NCI-H526 (cell line): ENCODE results near the gene TRAPPC2L.
A peak's percentile ranks its signal among the peaks of the same experiment; 100 is the strongest.

Experiments used
- DNase-seq, 2 experiments: peaks; one replicate each; lab custom pipeline; 2025; lab: John Stamatoyannopoulos, UW

The TRAPPC2L gene

DNA sequence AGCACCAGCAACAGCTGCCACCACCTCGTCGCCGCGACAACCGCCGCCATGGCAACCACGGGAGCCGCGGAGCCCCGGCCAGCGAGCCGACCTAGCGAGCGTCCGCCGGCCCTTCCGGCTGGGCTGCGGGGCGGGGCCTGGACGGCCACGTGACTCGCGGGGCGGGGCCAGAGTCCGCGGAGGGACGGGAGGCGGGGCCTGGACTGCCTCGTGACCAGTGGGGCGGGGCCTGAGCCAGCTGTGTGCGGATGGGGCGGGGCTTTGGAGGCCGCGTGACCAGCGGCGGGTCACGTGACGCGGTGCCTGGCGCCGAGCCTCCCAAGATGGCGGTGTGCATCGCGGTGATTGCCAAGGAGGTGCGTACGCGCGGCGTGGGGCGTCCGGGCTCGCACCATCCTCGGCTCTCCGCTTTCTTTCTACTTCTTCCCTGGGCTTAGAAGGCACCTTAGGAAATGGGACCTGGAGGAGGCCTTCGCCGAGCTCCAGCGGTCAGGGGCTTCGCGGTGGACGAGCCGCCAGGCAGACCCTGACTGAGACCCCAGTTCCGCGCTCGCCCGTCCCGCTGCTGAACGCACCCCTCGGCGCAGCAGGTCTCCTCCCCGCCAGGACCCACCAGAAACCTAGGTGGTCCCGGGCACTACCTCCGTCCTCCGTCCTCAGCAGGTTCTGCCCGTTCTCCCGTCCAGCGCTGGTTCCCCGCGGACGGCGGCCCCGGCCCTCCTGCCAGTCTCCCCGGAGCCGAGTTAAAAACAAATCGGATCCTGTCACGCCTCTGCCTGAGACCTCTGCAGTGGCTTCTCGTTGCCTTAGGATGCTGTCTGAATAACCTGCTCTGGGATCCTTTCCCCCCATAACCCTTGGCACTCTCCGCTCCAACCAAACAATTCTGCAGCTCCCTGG is at the start of gene TRAPPC2L, which contains the start of gene GALNS:
TSS of gene TRAPPC2L (plus strand) at position 300 of the 900 bp plus-strand sequence. CDS start at position 324, 24 bp downstream.
TSS of gene GALNS (minus strand) at position 120 of the 900 bp plus-strand sequence. CDS start at position 50, 70 bp downstream.
- peak; percentile 60 to 96 for DNase-seq

DNA sequence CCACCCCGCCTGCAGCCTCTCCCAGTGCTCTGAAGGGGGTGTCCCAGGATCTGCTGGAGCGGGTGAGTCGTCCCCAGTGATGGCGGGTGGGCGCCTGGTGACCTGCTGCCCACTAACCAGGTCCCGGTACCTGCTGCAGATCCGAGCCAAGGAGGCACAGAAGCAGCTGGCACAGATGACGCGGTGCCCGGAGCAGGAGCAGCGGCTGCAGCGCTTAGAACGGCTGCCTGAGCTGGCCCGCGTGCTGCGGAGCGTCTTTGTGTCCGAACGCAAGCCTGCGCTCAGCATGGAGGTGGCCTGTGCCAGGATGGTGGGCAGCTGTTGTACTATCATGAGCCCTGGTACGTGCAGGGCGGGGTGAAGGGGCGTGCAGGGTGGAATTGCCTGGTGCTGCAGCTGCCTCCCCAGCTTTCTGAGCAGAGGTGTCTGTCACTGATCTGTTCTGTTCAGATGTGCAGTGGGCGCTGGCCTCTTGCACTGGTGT is 49.7 kb upstream of the TRAPPC2L start:
- no peak for DNase-seq

DNA sequence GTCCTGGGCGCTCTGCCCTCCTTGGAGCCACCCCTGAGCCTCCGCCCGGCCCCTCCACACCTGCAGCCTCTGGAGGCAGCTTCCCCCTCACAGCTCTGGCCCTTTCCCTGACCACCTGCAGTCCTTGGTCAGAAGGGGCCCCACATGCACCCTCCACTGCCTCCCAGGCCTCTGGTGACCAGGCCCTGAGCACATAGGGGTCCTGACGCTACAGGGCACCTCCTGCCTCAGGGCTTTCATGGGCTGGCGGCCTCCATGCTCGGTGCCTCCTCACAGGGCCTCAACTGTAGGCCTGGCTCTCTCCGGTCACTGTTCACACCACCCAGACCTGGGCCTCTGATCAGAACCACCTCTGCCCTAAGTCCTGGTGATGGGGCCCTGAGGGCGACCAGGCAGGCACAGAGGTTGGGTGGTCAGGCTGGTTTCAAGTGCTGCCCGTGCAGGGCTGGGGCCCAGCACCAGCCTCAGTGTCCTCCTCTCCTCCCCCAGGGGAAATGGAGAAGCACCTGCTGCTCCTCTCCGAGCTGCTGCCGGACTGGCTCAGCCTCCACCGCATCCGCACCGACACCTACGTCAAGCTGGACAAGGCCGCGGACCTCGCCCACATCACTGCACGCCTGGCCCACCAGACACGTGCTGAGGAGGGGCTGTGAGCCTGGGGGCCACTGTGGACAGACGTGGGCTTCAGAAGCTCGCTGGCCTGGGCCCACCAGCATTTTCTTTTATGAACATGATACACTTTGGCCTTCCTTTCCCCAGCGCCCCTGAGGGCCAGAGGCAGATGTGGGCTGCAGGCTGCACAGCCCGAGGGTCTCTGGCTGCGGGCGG is 49.1 kb upstream of the TRAPPC2L start:
- DNase-seq: no peak

- DNase-seq: no peak
These were observed 47.8 kb upstream of the TRAPPC2L start for GRCh38 chr16:88809068-88809675.

GRCh38 chr16:88809676-88810165 is 47.2 kb upstream of the TRAPPC2L start:
- DNase-seq: no peak

DNA sequence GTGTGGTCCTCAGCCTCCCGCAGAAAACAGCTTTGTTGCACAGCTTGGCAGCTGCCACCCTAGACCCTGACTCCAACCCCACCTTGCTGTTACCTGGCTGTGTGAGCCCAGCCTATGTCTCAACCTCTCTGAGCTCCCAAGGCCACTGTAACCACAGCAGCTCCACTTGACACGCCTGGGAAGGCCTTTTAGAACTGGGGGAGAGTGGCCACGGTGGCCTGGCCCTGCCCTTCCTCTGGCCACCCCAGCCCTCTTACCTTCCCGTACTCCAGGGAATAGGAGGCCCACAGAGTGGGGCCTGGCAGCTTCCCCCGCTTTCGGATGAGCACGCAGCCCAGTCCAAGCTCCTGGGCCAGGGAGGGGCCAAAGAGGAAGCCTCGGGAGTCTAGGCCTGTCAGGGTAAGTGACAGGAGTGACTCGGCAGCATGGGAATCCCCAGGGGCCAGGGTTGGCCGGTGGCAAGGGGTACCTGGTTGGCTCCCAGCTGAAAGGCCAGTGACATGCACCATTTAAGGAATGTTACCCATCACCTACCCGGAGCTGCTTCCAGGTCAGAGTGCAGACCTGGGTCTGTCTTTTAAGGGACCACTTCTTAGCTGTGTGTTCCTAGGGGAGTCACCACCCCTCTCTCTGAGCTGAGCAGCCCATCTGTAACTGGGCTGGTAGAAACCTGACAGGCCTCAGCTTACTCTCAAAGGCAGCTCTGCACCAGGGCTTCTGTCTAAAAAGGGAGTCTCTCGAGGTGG is 46.6 kb upstream of the TRAPPC2L start:
- peak in 1 of 2 experiments; percentile 20 for DNase-seq

DNA sequence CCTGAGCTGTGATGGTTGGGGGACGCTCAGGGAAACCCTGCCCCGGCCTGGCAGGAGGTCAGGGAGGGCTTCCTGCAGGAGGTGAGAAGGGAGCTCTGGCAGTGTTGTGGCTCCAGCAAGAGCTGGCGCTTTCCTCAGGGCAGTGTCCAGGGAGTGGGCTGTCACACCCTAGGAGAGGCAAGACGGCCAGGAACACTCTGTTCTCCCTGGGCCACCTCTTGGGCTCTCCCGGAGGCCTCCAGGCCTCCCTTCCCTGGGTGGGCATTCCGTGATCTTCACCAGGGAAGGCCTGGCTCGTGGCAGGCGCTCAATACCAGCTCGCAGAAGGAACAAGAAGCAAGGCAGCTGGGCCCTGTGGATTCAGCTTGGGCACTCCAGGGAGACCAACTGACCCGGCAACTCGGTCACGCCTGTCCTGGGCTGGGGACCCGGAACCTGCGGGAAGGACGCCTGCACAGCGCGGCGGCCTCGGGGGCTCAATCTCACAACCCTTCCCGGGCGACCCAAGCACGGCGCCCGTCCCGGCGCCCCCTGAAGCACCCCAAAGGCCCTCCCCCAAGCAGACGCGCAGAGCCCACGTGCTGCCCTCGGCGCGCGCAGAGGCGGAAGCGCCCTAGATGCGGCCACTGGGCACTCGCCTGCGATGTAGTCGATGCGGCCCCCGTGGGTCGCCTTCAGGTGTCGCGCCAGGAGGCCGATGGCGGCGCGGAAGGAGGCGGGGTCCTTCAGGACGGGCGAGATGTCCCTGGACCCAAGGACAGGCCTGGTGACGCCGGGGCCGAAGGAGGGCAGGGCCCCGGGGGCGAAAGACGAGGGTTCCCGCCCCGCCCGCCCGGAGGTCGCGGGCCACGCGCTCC is 45.8 kb upstream of the TRAPPC2L start:
- DNase-seq: peak; percentile 51 to 80

DNA sequence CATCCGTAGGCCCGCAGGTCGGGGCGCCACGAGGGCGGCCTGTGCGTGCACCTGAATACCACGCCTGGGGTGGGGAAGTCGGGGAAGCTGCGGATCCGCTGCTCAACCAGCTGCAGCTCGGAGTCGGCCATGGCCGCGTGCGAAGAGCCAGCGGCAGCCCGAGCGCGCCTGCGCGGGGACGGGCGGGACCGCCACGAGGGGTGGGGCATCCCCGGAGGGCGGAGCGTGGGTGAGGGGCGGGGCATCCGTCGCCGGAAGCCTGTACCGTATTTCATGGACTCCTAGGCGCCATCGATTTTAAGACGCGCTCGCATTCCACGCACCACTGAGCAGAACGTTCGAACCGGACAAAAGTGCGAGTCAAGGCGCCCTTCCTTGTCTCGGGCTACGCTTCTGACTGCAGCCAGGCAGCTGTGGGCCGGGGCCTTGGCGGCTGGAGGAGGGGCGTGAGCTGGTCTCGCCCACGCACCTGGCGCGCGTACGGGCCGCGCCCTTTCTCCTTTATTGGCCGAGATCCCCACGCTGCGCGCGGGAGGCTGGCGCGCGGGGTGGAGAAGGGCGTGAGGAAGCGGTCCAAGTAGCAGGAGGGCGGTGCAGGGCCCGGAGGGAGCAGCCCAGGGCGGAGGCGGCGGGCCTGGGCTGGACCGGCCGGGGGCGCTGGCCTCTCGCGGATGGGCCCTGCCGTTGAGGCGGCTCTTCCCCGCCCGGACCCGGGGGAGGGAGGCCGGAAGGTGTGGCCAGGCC is 45.0 kb upstream of the TRAPPC2L start, which contains the start of gene APRT:
TSS of gene APRT (minus strand) at position 160 of the 744 bp plus-strand sequence. CDS start at position 131, 29 bp downstream.
- peak; percentile 62 to 90 for DNase-seq

GRCh38 chr16:88812513-88813268 is 44.2 kb upstream of the TRAPPC2L start:
- peak in 1 of 2 experiments; percentile 45 for DNase-seq

GRCh38 chr16:88813269-88814143 is 43.4 kb upstream of the TRAPPC2L start:
- DNase-seq: no peak

GRCh38 chr16:88814144-88814502 is 42.8 kb upstream of the TRAPPC2L start:
- no peak for DNase-seq

DNA sequence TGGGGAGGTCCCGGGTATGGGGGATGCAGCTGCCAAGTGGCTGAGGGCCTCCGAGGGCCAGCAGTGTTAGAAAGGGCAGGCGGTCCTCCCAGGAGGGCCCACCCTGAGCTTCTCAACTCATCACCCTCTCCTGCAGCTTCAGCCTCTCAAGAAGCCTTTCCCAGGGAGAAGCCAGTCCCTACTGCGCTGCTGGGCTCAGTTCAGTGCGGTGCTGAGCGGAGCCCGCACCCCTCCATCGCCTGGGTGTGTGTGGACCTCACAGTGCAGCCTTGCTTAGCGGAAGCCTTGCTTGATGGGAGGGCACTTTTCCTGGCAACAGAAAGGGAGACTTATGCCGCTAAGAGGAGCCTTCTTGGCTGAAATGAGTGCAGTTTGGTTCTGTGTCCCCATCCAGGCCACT is 41.7 kb upstream of the TRAPPC2L start:
- DNase-seq: no peak

DNA sequence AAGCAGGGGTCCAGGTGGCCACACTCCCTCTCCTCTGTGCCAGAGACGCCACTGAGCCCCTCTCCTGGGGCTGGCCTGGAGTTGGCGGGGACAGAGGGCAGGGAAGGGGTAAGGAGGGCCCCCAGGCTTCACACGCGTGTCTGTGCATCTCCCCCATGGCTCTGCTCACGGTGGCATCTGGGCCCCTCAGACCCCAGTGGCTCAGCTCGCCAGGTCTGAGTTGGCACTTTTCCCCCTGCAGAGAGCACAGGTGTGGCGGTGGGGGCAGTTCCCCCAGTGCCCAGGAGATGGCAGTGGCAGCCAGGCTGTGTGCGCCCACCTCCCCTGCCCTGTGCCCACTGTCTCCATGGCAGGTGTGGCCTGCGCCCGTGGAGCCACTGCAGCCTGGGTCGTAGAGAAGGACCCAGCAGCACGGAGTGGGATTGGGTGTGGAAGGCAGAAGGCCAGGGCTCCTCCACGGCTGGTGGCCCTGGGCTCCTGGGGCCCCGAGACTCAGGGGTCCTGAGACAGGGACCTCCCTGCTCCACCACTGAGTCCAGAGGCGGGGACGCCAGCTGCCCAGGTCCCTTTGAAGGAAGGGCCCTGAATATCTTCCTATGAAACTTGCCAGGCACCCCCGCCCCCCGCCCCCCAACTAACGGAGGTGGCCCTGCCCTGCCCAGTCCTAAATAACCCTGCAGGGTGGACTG is 40.9 kb upstream of the TRAPPC2L start:
- peak in 1 of 2 experiments; percentile 79 for DNase-seq

DNA sequence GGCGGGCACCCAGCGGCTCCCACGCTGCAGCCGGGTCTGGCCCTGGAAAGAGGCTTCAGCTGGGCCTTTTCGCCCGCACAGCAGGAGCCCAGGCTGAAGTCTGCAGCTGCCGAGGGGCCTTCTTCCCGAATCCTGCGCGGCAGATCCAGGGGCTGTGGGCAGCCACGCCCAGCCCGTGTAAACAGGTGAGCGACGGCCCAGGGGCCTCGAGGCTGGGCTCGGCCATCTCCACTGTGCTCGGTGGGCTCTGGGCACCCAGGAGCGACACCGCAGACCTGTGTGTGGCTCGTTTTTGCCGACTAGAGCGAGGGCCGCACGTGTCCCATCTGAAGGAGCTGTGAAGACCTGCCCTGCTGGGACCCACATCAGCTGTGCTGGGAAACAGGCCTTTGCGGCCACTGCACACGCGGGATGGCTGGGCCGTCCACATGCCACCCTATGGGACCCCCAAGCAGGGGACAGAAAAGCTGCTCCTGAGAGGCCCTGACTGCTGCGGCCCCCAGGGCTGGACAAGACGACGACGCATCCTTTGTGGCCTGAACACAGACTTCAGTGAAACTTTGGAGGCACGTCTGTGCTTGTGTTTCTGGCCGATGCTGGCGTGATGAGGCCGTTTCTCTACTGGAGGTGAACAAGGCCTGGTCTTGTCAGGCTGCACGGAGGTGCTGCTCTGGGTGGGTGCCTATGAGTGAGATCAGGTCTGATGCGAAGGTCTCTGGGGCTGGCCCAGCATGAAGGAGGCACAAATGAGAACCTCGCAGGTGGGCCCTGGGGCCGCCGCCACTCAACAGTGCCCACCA is 40.0 kb upstream of the TRAPPC2L start:
- DNase-seq: no peak

DNA sequence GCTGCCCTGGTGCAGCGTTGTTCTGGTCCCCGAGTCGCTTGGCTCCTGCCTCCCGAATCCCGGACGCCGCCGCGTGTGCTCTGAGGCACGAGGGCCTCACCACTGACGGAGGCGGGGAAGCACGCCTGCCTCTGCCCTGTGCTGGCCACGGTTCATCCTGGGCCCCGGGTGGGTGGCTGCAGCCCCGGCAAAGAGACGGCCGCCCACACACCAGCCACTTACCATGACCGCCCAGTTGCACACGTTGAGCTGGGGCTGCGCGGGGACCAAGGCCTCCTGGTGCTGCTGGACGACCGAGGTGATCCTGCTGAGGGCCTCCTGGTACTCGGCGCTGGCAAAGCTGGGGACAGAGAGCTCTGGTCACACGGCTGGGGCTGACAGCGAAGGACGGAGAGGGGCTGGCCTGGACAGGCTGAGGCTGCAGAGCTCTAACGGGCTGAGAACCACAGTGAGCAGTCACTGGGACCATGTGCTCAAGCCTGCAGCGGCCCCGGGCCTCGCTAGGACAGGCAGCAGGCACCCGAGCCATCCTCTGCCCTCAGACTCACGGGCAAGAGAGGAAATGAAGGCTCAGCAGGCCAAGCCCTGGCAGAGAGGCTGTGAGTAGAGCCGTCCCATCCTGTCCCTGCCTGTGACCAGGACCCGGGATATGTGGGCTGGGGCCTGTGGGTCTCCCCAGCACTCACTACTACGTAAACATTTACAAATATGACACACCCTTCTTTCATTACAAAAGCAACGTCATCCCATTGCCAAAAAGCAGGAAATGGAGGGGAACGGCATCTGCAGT is 38.9 kb upstream of the TRAPPC2L start:
- no peak for DNase-seq

- no peak for DNase-seq
These were observed 38.4 kb upstream of the TRAPPC2L start for GRCh38 chr16:88818575-88818874.
